T-cell (primary cell): Measurements from ENCODE around the gene POLR3G. TPM values are rescaled to one million over a fixed set of nuclear protein-coding genes. Genes with fewer than 3 reads are reported as not detected.

Source experiments
- ATAC-seq, 4 experiments: fragments of 200-7000 bp in 3 of 4; fragments of 150-1000 bp in 1 of 4; cut with Tn5 transposase; replicated peaks in 1 of 4; 1 replicate in 3 of 4; 2 replicates in 1 of 4; pipeline ENCODE4 v1.10.0; 2021; ENCODE audit warnings: moderate library complexity in 3 of 4, mild to moderate bottlenecking in 2 of 4, moderate number of reproducible peaks in 1 of 4
- CTCF ChIA-PET, 2 donors: fragments of 300-600 bp; sonication (Branson Sonifier 250); formaldehyde crosslinking; loops; one replicate each; lab custom pipeline; 2022; ENCODE audit warnings: antibody characterized with exemption in 2 of 2; lab: Charles Lee
- POLR2A ChIA-PET, 2 donors: fragments of 300-600 bp; sonication (Branson Sonifier 250); formaldehyde crosslinking; loops; one replicate each; lab custom pipeline; 2022; ENCODE audit warnings: antibody characterized with exemption in 2 of 2; lab: Charles Lee
- DNase-seq, 35 experiments: peaks; one replicate each; pipeline versions ENCODE4 v3.0.0 to v3.0.0-alpha.2; 2013 to 2023
- H3K27ac ChIP-seq: one replicate; pipeline ENCODE4 v1.5.1; 2013; ENCODE audit warnings: low read length
- H3K27me3 ChIP-seq, 2 experiments: replicated peaks in 1 of 2; 1 replicate in 1 of 2; 2 replicates in 1 of 2; pipeline versions ENCODE4 v1.6.1 to v1.7.0; 2013; ENCODE audit warnings: low read length in 1 of 2, mixed read lengths in 1 of 2; ENCODE audit not compliant: control insufficient read depth in 2 of 2, insufficient read depth in 2 of 2; ENCODE audit errors: extremely low read depth in 1 of 2
- H3K36me3 ChIP-seq, 2 donors: 1 replicate in 1 of 2; 2 replicates in 1 of 2; pipeline versions ENCODE4 v1.6.1 to v1.7.0; 2013; ENCODE audit warnings: low read length in 1 of 2; ENCODE audit not compliant: control insufficient read depth in 2 of 2, insufficient read depth in 1 of 2; ENCODE audit errors: extremely low read depth in 1 of 2
- H3K4me1 ChIP-seq, 2 experiments: 1 replicate in 1 of 2; 2 replicates in 1 of 2; pipeline versions ENCODE4 v1.6.1 to v1.7.0; 2013; ENCODE audit warnings: low read length in 2 of 2, mixed read lengths in 1 of 2; ENCODE audit not compliant: insufficient read depth in 2 of 2, control insufficient read depth in 1 of 2; ENCODE audit errors: extremely low read depth in 1 of 2
- H3K4me3 ChIP-seq, 2 donors: 1 replicate in 1 of 2; 2 replicates in 1 of 2; pipeline versions ENCODE4 v1.5.1 to v1.7.0; 2013; ENCODE audit warnings: mild to moderate bottlenecking in 2 of 2, low read length in 1 of 2, moderate library complexity in 1 of 2; ENCODE audit not compliant: control insufficient read depth in 1 of 2; ENCODE audit errors: extremely low read depth in 1 of 2
- H3K9me3 ChIP-seq: 2 replicates; pipeline ENCODE4 v1.7.0; 2013
- H3K27ac Mint-ChIP-seq, 2 donors: one replicate each; pipeline ENCODE4 v1.8.0; 2020 to 2021; ENCODE audit warnings: mild to moderate bottlenecking in 2 of 2, mixed read lengths in 2 of 2
- H3K27me3 Mint-ChIP-seq, 2 donors: one replicate each; pipeline ENCODE4 v1.8.0; 2021 to 2022; ENCODE audit warnings: mixed read lengths in 2 of 2
- H3K36me3 Mint-ChIP-seq: one replicate; pipeline ENCODE4 v1.8.0; 2021; ENCODE audit warnings: mixed read lengths
- H3K4me1 Mint-ChIP-seq, 3 donors: one replicate each; pipeline ENCODE4 v1.8.0; 2020 to 2022; ENCODE audit warnings: mixed read lengths in 3 of 3, mild to moderate bottlenecking in 1 of 3
- H3K4me3 Mint-ChIP-seq, 3 donors: one replicate each; pipeline ENCODE4 v1.8.0; 2020 to 2022; ENCODE audit warnings: mild to moderate bottlenecking in 3 of 3, mixed read lengths in 3 of 3, moderate library complexity in 3 of 3
- H3K9me3 Mint-ChIP-seq, 3 donors: one replicate each; pipeline ENCODE4 v1.8.0; 2020 to 2022; ENCODE audit warnings: mixed read lengths in 3 of 3
- WGBS: methylation state at CpG from one replicate; pipeline ENCODE4 v1.1.5; 2013; ENCODE audit warnings: missing lambda C conversion rate; ENCODE audit not compliant: insufficient coverage; 5-methylcytosine and 5-hydroxymethylcytosine counted together
- total RNA-seq, 35 experiments: library from RNA in 6 of 35; stranded (reverse) in 6 of 35; fragments of 120-200 nt in 1 of 35; gene quantifications; one replicate each; pipeline versions ENCODE4 v1.2.1 to v1.2.4 and lab custom pipeline; 2013 to 2026

Gene POLR3G
- total RNA-seq, 5 donors from 2014 or later (not counting 1 experiment from before 2014, with no cell fraction given): 0.84 to 2.3 (median 1.6) TPM

DNA sequence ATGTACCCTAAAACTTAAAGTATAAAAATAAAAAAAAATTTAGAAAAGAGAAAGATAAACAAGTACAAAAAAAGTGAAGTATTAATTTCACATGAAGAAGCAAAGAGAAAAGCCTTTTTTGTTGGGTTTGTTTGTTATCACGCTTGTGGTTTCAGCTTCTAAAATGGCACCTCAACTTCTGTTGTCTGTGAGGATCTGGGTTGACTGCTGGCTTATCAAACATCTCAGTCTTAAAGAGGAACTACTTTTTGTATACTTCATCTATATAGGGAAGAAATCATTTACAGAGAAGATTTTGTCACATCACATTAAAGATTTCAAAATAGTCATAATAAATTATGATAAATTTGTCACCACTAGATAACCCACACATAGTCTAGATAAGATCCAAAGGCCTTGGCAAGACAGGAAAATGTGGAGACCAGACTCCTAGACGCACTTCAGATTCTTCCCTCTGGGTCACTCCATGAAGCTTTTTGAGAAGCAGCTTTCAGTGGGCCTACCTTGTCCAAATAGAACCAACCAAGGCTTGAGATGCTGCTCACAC, 75.1 kb downstream of the POLR3G start:
- no peak overlapping the region for H3K27ac ChIP-seq
- WGBS: 56% methylated on average over 1 of the region's 2 CpGs
- Mint-ChIP-seq H3K27me3 (peaks cover 29 to 32% of the 10 kb centered on the region in 2 donors), H3K36me3 (no peaks in the 10 kb centered on the region), H3K4me3 (no peak overlapping the region), H3K4me1 (no peaks in the 10 kb centered on the region), H3K9me3 (no peaks in the 10 kb centered on the region), H3K27ac (no peak overlapping the region)
- POLR2A ChIA-PET: no interaction called here
- H3K27me3 ChIP-seq: peaks cover 0 to 12% of the 10 kb centered on the region in 2 experiments
- no peaks in the 10 kb centered on the region for H3K9me3 ChIP-seq
- no peaks in the 10 kb centered on the region for H3K4me1 ChIP-seq
- no peaks in the 10 kb centered on the region for H3K36me3 ChIP-seq
- no peak overlapping the region for H3K4me3 ChIP-seq
- DNase-seq (no peak), ATAC-seq (no peak)
- CTCF ChIA-PET: no interaction called here

DNA sequence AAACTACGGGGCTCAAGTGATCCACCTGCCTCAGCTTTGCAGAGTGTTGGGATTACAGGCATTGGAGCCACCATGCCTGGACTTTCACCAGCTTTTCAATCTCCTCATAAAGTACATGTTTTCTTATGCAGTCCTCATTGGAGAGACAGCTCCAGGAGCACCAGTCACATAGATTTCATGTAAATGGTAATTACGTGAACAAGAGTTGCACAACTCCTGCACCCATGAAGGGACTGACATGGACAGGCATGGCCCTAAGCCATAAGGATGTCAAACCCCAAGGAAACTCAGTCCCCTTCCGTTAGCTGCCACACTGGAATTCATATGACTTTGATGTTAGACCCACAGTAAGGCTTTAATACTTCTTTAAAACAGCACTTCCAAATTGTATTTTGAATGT, 76.3 kb downstream of the POLR3G start:
- ATAC-seq (no peak), DNase-seq (no peak)
- Mint-ChIP-seq H3K9me3 (no peaks in the 10 kb centered on the region), H3K27me3 (peaks cover 24 to 33% of the 10 kb centered on the region in 2 donors), H3K4me1 (no peaks in the 10 kb centered on the region), H3K27ac (no peak overlapping the region), H3K4me3 (no peak overlapping the region), H3K36me3 (no peaks in the 10 kb centered on the region)
- Histone ChIP-seq H3K27me3 (peaks cover 0 to 12% of the 10 kb centered on the region in 2 experiments), H3K9me3 (no peaks in the 10 kb centered on the region), H3K27ac (no peak overlapping the region), H3K4me1 (no peaks in the 10 kb centered on the region), H3K36me3 (no peaks in the 10 kb centered on the region), H3K4me3 (no peak overlapping the region)
- CTCF ChIA-PET: no interaction called here
- POLR2A ChIA-PET: interaction anchor here in 1 of 2 donors (0.6 kb wide), 1 partner anchor 35 kb away, joined by 3 read pairs; no protein-coding TSS in a partner anchor
- 57% methylated on average over 2 of the region's 3 CpGs for WGBS

DNA sequence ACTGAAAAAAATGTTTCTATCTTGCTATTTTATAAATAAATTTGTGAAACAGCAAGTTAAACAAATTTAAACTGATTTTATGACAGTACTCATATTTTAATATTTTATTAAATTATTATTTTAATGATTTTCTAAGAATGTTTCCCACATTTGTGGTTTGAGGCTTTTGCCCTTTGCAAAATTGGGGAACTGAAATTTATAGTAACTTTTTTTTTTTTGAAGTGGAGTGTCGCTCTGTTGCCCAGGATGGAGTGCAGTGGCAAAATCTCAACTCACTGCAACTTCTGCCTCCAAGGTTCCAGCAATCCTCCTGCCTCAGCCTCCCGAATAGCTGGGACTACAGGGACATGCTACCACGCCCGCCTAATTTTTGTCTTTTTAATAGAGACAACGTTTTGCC, 76.7 kb downstream of the POLR3G start:
- ATAC-seq (no peak), DNase-seq (no peak)
- no peaks in the 10 kb centered on the region for H3K9me3 Mint-ChIP-seq
- H3K36me3 Mint-ChIP-seq: no peaks in the 10 kb centered on the region
- Histone ChIP-seq H3K27me3 (peaks cover 0 to 12% of the 10 kb centered on the region in 2 experiments), H3K4me1 (no peaks in the 10 kb centered on the region), H3K36me3 (no peaks in the 10 kb centered on the region), H3K27ac (no peak overlapping the region), H3K4me3 (no peak overlapping the region), H3K9me3 (no peaks in the 10 kb centered on the region)
- no peak overlapping the region for H3K27ac Mint-ChIP-seq
- CTCF ChIA-PET: interaction anchor here in 1 of 2 donors (0.7 kb wide), 1 partner anchor 696 kb away, joined by 3 read pairs; no protein-coding TSS in a partner anchor
- WGBS: 83% methylated on average over 4 of the region's 5 CpGs
- no peaks in the 10 kb centered on the region for H3K4me1 Mint-ChIP-seq
- H3K27me3 Mint-ChIP-seq: peaks cover 29 to 37% of the 10 kb centered on the region in 2 donors
- H3K4me3 Mint-ChIP-seq: no peak overlapping the region
- POLR2A ChIA-PET: no interaction called here

DNA sequence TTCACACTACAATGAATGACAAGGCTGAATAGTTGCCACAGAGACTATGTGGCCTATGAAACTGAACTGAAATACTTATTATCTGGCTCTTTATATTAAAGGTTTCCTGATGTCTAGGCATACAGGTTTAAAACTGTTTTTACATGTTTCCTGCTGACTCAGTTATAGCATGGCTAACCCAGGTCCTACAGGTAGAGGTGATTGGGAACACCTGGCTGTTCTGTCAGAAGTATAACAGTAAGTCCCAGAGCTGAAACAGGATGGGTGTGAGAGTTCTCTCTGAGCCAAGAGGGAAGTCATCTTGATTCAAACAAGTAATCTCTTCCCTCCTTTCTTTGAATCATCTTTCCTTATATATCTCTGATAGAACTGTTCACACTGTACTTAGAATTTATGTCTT, 79.0 kb downstream of the POLR3G start:
- Mint-ChIP-seq H3K9me3 (no peaks in the 10 kb centered on the region), H3K27me3 (peaks cover 46 to 47% of the 10 kb centered on the region in 2 donors), H3K4me3 (no peak overlapping the region), H3K4me1 (peaks cover 7 to 8% (median 7%) of the 10 kb centered on the region in 3 donors), H3K36me3 (no peaks in the 10 kb centered on the region), H3K27ac (no peak overlapping the region)
- Histone ChIP-seq H3K27ac (no peak overlapping the region), H3K36me3 (no peaks in the 10 kb centered on the region), H3K9me3 (no peaks in the 10 kb centered on the region), H3K4me3 (no peak overlapping the region), H3K27me3 (peaks cover 16 to 18% of the 10 kb centered on the region in 2 experiments), H3K4me1 (peaks cover 0 to 6% of the 10 kb centered on the region in 2 experiments)
- POLR2A ChIA-PET: no interaction called here
- CTCF ChIA-PET: no interaction called here
- ATAC-seq (no peak), DNase-seq (no peak)

DNA sequence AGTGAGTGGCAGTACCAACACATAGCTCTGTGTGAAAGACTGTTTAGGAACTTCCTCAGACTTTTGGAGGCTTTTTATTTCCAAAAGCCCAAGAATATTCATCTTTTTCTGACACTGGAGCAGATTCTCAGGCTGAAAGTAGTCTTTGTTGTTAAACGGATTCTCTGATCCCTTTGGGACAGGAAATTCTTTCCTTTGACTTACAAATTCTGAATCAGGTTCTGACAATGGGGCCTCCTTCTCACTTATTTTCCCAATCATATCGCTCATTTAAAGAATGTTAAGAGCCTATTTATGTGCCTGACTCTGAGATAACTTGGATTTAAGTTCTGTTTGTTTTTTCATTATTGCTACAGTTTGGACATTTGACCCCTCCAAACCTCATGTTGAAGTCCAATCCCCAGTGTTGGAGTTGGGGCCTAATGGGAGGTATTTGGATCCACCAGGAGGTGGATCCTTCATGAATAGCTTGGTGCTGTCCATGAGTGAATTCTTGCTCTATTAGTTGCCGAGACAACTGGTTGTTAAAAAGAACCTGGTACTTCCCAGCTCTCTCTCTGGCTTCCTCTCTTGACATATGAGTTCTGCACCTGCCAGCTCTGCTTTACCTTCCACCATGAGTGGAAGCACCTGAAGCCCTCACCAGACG, 79.8 kb downstream of the POLR3G start:
- H3K4me3 ChIP-seq: no peak overlapping the region
- H3K27me3 ChIP-seq: peaks cover 19 to 20% of the 10 kb centered on the region in 2 experiments
- Mint-ChIP-seq H3K4me1 (peaks cover 10 to 12% (median 11%) of the 10 kb centered on the region in 3 donors), H3K36me3 (no peaks in the 10 kb centered on the region), H3K27me3 (peaks cover 47 to 50% of the 10 kb centered on the region in 2 donors), H3K9me3 (no peaks in the 10 kb centered on the region), H3K4me3 (no peak overlapping the region), H3K27ac (no peak overlapping the region)
- DNase-seq (no peak), ATAC-seq (no peak)
- H3K36me3 ChIP-seq: no peaks in the 10 kb centered on the region
- peaks cover 0 to 7% of the 10 kb centered on the region in 2 experiments for H3K4me1 ChIP-seq
- H3K27ac ChIP-seq: no peak overlapping the region
- WGBS: 100% methylated on average over 1 of the region's 4 CpGs
- POLR2A ChIA-PET: no interaction called here
- no peaks in the 10 kb centered on the region for H3K9me3 ChIP-seq
- CTCF ChIA-PET: no interaction called here

DNA sequence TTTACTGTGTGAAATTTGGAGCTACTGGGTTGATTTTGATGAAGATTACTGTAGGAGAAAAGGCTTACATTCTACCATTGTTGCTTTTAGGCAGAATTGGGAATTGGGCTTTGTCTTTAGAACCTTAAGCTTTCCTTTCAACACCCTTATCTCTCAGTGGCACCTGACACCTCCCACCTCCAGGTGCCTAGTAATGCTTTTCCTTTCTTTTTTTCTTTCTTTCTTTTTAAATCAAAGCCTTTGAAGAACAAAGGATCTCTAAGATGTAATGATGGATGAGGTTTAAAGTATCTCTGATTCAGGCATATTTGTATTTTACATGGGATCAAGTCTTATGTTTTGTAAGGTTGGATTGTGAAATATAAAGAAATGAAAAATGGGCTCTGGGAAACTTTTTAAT, 81.0 kb downstream of the POLR3G start:
- H3K27me3 Mint-ChIP-seq: peaks cover 55 to 58% of the 10 kb centered on the region in 2 donors
- no peak overlapping the region for H3K27ac Mint-ChIP-seq
- no peaks in the 10 kb centered on the region for H3K36me3 ChIP-seq
- H3K4me3 Mint-ChIP-seq: no peak overlapping the region
- no peaks in the 10 kb centered on the region for H3K9me3 Mint-ChIP-seq
- no peak overlapping the region for H3K4me3 ChIP-seq
- no peak overlapping the region for H3K27ac ChIP-seq
- no peaks in the 10 kb centered on the region for H3K36me3 Mint-ChIP-seq
- peaks cover 15 to 23% of the 10 kb centered on the region in 2 experiments for H3K27me3 ChIP-seq
- H3K4me1 ChIP-seq: peaks cover 0 to 7% of the 10 kb centered on the region in 2 experiments
- ATAC-seq: no peak
- no peak for DNase-seq
- POLR2A ChIA-PET: interaction anchor here (0.6 kb wide), 2 partner anchors 9 to 1818 kb away, joined by 3 to 7 read pairs; no protein-coding TSS in a partner anchor
- no peaks in the 10 kb centered on the region for H3K9me3 ChIP-seq
- H3K4me1 Mint-ChIP-seq: peaks cover 10 to 12% (median 11%) of the 10 kb centered on the region in 3 donors
- CTCF ChIA-PET: no interaction called here
